Measurements from ENCODE around the gene SAP30BP.

SAP30BP gene

GRCh38 chr17:75729351-75729750 is 62.2 kb downstream of the SAP30BP start:
- 0 out of 2 replicates have a peak, but pooled peaks have one; percentile 4 for TF ChIP-seq ZBTB17 (tag by site-specific recombination; IDR thresholded peaks at IDR 0.05)
- TF ChIP-seq ZNF266 (tag by site-specific recombination; IDR thresholded peaks at IDR 0.05; ENCODE audit: low read depth) = no peak
- no peak for TF ChIP-seq HOXD13 (CRISPR knock-in tag; IDR thresholded peaks at IDR 0.05; ENCODE audit: borderline replicate concordance)
- no peak for TF ChIP-seq ZNF514 (tag by site-specific recombination; IDR thresholded peaks at IDR 0.05)
- TF ChIP-seq, protein P1, sequence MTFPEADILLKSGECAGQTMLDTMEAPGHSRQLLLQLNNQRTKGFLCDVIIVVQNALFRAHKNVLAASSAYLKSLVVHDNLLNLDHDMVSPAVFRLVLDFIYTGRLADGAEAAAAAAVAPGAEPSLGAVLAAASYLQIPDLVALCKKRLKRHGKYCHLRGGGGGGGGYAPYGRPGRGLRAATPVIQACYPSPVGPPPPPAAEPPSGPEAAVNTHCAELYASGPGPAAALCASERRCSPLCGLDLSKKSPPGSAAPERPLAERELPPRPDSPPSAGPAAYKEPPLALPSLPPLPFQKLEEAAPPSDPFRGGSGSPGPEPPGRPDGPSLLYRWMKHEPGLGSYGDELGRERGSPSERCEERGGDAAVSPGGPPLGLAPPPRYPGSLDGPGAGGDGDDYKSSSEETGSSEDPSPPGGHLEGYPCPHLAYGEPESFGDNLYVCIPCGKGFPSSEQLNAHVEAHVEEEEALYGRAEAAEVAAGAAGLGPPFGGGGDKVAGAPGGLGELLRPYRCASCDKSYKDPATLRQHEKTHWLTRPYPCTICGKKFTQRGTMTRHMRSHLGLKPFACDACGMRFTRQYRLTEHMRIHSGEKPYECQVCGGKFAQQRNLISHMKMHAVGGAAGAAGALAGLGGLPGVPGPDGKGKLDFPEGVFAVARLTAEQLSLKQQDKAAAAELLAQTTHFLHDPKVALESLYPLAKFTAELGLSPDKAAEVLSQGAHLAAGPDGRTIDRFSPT (tag by site-specific recombination; IDR thresholded peaks at IDR 0.05) = peak; percentile 36; the same call in 1 of the 2 replicates
- CTCF ChIA-PET = interaction anchor here (0.6 to 2.4 kb wide), 4 partner anchors 20 to 569 kb away, joined by 3 to 21 read pairs (median 4); no protein-coding TSS in a partner anchor
- Histone ChIP-seq H3K4me3 (ENCODE audit: low read depth, low read length) (no peak overlapping the region), H3K9me3 (ENCODE audit: control insufficient read depth, insufficient read depth, low read depth, low read length) (no peaks in the 10 kb centered on the region), H3K27ac (ENCODE audit: extremely low read depth, low read depth, low read length) (no peak overlapping the region), H3K4me1 (ENCODE audit: control insufficient read depth, insufficient read depth, low read length) (no peaks in the 10 kb centered on the region), H3K36me3 (ENCODE audit: control insufficient read depth in 2 of 2, insufficient read depth in 1 of 2, low read length in 2 of 2) (no peaks in the 10 kb centered on the region)
- POLR2A ChIA-PET = interaction anchor here (1.2 kb wide), 1 partner anchor 51 kb away, joined by 3 read pairs; no protein-coding TSS in a partner anchor

- no peaks in the 10 kb centered on the region for H3K9me3 ChIP-seq (ENCODE audit: control insufficient read depth, insufficient read depth, low read depth, low read length)
- TF ChIP-seq ZNF544 (tag by site-specific recombination; IDR thresholded peaks at IDR 0.05) = no peak
- TF ChIP-seq, protein P1 (tag by site-specific recombination; IDR thresholded peaks at IDR 0.05) = peak; percentile 77
- H3K4me3 ChIP-seq (ENCODE audit: low read depth, low read length) = no peak overlapping the region
- CTCF ChIA-PET = interaction anchor here (0.6 to 2.4 kb wide), 3 partner anchors 19 to 568 kb away, joined by 3 to 21 read pairs (median 4); no protein-coding TSS in a partner anchor
- POLR2A ChIA-PET = interaction anchor here (1.2 kb wide), 1 partner anchor 50 kb away, joined by 3 read pairs; no protein-coding TSS in a partner anchor
- H3K36me3 ChIP-seq (ENCODE audit: control insufficient read depth in 2 of 2, insufficient read depth in 1 of 2, low read length in 2 of 2) = no peaks in the 10 kb centered on the region
- no peaks in the 10 kb centered on the region for H3K4me1 ChIP-seq (ENCODE audit: control insufficient read depth, insufficient read depth, low read length)
- H3K27ac ChIP-seq (ENCODE audit: extremely low read depth, low read depth, low read length) = no peak overlapping the region
These were observed 62.9 kb downstream of the SAP30BP start for GRCh38 chr17:75730065-75730464.

- CTCF ChIA-PET = interaction anchor here (0.6 to 8.8 kb wide), 5 partner anchors 7 to 106 kb away, joined by 3 to 106 read pairs (median 4); no protein-coding TSS in a partner anchor
These were observed 64.1 kb downstream of the SAP30BP start for GRCh38 chr17:75731086-75731715.

GRCh38 chr17:75731716-75732498 is 64.8 kb downstream of the SAP30BP start:
- Histone ChIP-seq H3K36me3 (ENCODE audit: control insufficient read depth in 2 of 2, insufficient read depth in 1 of 2, low read length in 2 of 2) (no peaks in the 10 kb centered on the region), H3K4me3 (ENCODE audit: low read depth, low read length) (no peak overlapping the region), H3K27ac (ENCODE audit: extremely low read depth, low read depth, low read length) (no peak overlapping the region), H3K4me1 (ENCODE audit: control insufficient read depth, insufficient read depth, low read length) (no peaks in the 10 kb centered on the region), H3K9me3 (ENCODE audit: control insufficient read depth, insufficient read depth, low read depth, low read length) (no peaks in the 10 kb centered on the region)
- ChIA-PET POLR2A (no interaction called here), CTCF (interaction anchor here (0.7 to 8.8 kb wide), 3 partner anchors 17 to 107 kb away, joined by 4 to 106 read pairs (median 4); no protein-coding TSS in a partner anchor)
- TF ChIP-seq ZSCAN23 (tag by site-specific recombination; IDR thresholded peaks at IDR 0.05) (no peak), ZNF645 (tag by site-specific recombination; IDR thresholded peaks at IDR 0.05) (no peak), YY2 (tag by site-specific recombination; IDR thresholded peaks at IDR 0.05) (no peak), ZNF174 (tag by site-specific recombination; IDR thresholded peaks at IDR 0.05) (no peak), ZBTB26 (tag by site-specific recombination; optimal IDR thresholded peaks at IDR 0.05) (no peak), ZFP69B (tag by site-specific recombination; IDR thresholded peaks at IDR 0.05) (no peak), ZNF658 (tag by site-specific recombination; IDR thresholded peaks at IDR 0.05) (no peak), PRDM6 (tag by site-specific recombination; IDR thresholded peaks at IDR 0.05) (no peak)

More at GRCh38 chr17:75731086-75731715, 64.1 kb downstream of the SAP30BP start:
- Histone ChIP-seq H3K4me3 (ENCODE audit: low read depth, low read length) (no peak overlapping the region), H3K4me1 (ENCODE audit: control insufficient read depth, insufficient read depth, low read length) (no peaks in the 10 kb centered on the region), H3K9me3 (ENCODE audit: control insufficient read depth, insufficient read depth, low read depth, low read length) (no peaks in the 10 kb centered on the region), H3K27ac (ENCODE audit: extremely low read depth, low read depth, low read length) (no peak overlapping the region), H3K36me3 (ENCODE audit: control insufficient read depth in 2 of 2, insufficient read depth in 1 of 2, low read length in 2 of 2) (no peaks in the 10 kb centered on the region)
- POLR2A ChIA-PET = no interaction called here
- no peak for TF ChIP-seq MZF1 (tag by site-specific recombination; IDR thresholded peaks at IDR 0.05; ENCODE audit: borderline replicate concordance)
- 0 out of 2 replicates have a peak, but pooled peaks have one; percentile 9 for TF ChIP-seq GLIS2 (tag by site-specific recombination; IDR thresholded peaks at IDR 0.05)

All from HEK293 (cell line).